RWPE1 (cell line): ENCODE measurements around the gene CFAP74.

Source experiments
- CTCF ChIA-PET: fragments of 350-600 bp; sonication (Branson Sonifier 250); formaldehyde crosslinking; extraction: SDS; loops from one replicate; lab custom pipeline; 2021; lab: Yijun Ruan, JAX
- POLR2A ChIA-PET: fragments of 400-600 bp; formaldehyde crosslinking; extraction: SDS; loops from one replicate; lab custom pipeline; 2020; ENCODE audit warnings: antibody characterized with exemption; ENCODE audit not compliant: low non-redundant PET; lab: Yijun Ruan, JAX
- DNase-seq: peaks from one replicate; pipeline ENCODE4 v3.0.0; 2012; ENCODE audit warnings: low spot score
- H3K27ac ChIP-seq: fragments of 450-650 bp; 2 replicates; pipeline ENCODE4 v1.5.1; 2017
- TF ChIP-seq, protein P1 (sequence below): fragments of 450-650 bp; conservative IDR thresholded peaks from 2 replicates; pipeline ENCODE4 v1.5.1; 2017; ENCODE audit warnings: low read depth, mild to moderate bottlenecking

The CFAP74 gene

DNA sequence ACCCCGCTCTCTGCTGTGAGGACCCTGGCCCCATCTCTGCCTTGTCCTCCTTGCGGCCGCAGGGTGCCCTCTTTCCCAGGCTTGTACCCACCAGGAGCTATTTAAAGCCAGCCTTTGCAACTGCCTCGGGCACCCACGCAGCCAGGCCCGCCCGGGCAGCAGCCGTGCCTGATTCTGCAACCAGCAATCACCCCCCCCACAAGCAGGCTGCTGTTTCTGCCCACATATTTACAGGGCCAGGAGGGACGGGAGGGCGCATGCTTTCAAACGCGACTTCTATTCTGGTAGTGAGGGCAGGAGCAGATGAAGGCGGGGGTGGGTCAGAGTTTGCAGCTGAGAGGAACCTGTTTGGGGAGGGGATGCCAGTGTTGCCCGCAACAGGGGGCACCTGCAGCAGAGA lies 29.2 kb upstream of the CFAP74 start:
- POLR2A ChIA-PET, result no interaction called here
- CTCF ChIA-PET, result interaction anchor here (0.6 to 4.6 kb wide), 2 partner anchors 10 to 12 kb away, joined by 5 to 20 read pairs; no protein-coding TSS in a partner anchor

DNA sequence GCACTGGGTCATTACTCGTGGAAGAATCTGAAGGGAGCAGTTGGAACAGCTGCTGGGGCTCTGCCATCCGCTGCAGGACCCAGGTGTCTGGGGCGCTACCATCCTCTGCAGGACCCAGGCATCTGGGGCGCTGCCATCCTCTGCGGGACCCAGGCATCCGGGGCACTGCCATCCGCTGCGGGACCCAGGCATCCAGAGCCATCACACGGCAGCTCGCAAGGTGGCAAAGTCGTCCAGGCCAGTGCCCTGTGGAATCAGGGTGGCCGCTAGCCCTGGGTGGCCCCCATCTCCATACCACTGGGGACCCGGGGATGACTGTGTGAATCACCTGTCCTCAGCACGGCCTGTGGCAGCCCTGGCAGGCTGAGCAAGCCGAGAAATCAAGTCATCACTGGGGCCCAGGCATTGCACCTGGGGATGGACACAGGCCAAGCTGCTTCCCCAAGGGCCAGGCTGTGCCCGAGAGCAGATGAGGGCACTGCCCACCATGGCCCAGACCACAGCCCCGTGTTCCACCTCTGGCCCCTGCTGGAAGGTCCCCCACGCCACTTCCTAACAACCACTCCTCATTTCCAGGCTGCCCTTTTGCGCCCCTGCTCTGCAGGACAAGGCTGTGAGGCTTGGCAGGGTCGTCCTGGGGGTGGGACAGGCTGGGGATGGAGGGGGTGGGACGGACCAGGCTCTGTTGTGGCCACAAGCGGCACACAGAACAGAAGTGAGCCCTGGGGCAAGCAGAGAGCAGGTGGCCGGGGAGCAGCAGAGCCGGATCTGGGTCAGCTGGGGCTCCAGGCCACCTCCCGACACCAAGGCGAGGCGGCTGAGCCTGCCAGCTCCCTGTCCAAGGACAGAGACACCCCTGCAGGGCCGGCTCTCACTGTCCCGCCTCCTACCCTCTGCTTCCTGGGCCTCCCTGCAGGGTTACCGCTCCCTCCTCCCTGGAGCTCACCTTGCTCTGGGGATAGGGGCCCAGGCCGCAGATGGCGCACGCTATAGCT lies 28.3 kb upstream of the CFAP74 start:
- ChIA-PET POLR2A (no interaction called here), CTCF (interaction anchor here (0.6 to 4.6 kb wide), 3 partner anchors 12 to 19 kb away, joined by 3 to 20 read pairs (median 4); no protein-coding TSS in a partner anchor)
- no peak overlapping the region for H3K27ac ChIP-seq
- TF ChIP-seq, protein P1, sequence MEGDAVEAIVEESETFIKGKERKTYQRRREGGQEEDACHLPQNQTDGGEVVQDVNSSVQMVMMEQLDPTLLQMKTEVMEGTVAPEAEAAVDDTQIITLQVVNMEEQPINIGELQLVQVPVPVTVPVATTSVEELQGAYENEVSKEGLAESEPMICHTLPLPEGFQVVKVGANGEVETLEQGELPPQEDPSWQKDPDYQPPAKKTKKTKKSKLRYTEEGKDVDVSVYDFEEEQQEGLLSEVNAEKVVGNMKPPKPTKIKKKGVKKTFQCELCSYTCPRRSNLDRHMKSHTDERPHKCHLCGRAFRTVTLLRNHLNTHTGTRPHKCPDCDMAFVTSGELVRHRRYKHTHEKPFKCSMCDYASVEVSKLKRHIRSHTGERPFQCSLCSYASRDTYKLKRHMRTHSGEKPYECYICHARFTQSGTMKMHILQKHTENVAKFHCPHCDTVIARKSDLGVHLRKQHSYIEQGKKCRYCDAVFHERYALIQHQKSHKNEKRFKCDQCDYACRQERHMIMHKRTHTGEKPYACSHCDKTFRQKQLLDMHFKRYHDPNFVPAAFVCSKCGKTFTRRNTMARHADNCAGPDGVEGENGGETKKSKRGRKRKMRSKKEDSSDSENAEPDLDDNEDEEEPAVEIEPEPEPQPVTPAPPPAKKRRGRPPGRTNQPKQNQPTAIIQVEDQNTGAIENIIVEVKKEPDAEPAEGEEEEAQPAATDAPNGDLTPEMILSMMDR, result no peak
- no peak for DNase-seq

More for the DNA sequence above, 29.2 kb upstream of the CFAP74 start:
- no peak overlapping the region for H3K27ac ChIP-seq
- DNase-seq, result no peak
- TF ChIP-seq, protein P1, result no peak

DNA sequence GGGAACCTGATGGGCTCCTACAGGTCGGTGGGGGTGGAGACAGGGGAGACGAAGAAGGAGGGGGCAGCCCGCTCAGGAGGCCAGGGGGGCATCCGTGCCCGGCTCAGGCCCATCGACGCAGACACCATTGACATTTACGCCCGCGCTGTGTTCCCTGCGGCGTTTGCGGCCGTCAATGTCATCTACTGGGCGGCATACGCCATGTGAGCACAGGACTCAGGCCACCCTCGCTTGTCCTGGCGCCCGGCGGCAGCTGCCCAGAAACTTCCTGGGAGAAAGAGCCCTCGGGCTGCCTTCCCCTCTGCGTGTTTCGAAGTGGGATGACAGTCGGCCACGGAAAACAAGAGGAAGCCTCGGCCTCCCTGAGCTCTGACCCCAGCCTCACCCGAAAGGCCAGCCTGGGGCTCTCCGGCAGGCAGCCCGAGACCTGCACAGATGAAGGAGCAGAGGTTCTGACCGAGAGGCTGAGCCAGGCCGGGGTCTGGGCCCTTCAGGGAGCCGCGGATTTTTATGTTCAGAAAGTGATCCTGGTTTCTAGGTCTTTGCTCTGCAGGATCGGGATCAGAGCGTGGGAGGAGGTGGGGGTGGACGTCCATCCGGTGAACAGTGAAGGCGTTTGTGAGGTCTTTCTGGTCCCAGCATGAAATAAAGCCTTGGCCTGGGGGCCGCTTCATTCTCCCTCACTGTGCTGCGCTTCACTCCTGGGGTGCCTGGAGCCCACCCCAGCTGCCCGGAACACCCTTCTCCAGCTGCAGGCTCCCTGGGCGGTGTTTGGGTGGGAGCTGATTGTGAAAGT lies 26.7 kb upstream of the CFAP74 start:
- CTCF ChIA-PET, result interaction anchor here (0.6 to 2.0 kb wide), 4 partner anchors 14 to 70 kb away, joined by 3 to 6 read pairs (median 3); no protein-coding TSS in a partner anchor
- H3K27ac ChIP-seq, result no peak overlapping the region
- TF ChIP-seq, protein P1, result no peak
- DNase-seq, result no peak
- POLR2A ChIA-PET, result no interaction called here

DNA sequence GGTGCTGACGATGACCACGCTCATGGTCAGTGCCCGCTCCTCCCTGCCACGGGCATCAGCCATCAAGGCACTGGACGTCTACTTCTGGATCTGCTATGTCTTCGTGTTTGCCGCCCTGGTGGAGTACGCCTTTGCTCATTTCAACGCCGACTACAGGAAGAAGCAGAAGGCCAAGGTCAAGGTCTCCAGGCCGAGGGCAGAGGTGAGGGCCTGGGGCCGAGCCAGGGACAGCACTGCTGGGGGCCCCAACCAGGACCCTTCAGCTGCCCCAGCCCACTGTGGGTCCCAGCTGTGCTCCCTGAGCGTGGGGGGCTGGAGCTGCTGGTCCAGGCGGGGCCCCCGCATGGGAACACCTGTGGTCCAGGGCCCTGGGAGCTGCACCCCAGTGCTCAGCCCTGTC lies 26.0 kb upstream of the CFAP74 start:
- no peak overlapping the region for H3K27ac ChIP-seq
- no peak for DNase-seq
- TF ChIP-seq, protein P1, result no peak
- ChIA-PET CTCF (interaction anchor here (0.8 to 2.0 kb wide), 2 partner anchors 15 to 61 kb away, joined by 3 to 6 read pairs; no protein-coding TSS in a partner anchor), POLR2A (no interaction called here)

DNA sequence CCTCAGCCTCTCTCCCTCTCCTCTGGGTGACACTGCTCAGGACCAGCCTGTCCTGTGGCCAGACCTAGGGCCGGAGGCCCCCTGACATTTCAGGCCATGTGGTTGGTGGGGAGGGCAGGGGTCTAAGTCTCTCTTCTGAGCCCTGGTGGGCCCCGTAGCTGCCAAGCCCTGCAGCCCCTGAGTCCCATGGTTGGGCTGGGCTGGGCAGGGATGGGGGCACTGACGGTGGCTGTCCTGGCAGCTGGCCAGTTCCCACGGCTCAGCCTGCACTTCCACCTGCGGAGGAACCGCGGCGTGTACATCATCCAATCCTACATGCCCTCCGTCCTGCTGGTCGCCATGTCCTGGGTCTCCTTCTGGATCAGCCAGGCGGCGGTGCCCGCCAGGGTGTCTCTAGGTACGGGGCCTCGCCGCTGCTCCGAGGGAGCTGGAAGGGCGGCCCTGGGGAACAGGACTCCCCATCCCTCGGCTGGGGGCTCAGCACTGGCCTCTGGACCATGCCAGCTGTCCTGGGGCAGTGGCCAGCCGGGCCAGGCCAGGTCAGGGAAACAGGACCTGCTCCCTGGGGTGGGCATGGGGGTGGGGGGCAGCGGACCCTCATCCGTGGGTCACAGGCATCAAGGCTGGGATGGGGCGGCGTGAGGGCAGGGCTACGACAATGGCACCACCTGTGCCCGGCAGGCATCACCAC lies 25.4 kb upstream of the CFAP74 start:
- ChIA-PET POLR2A (no interaction called here), CTCF (interaction anchor here (0.8 to 2.0 kb wide), 3 partner anchors 16 to 68 kb away, joined by 3 to 6 read pairs (median 4); no protein-coding TSS in a partner anchor)
- TF ChIP-seq, protein P1, result no peak
- DNase-seq, result no peak
- H3K27ac ChIP-seq, result no peak overlapping the region
